ENCODE results near the gene PRPSAP1. TPM values are rescaled to one million over a fixed set of nuclear protein-coding genes. Genes with fewer than 3 reads are reported as not detected.

The PRPSAP1 gene
- total RNA-seq, result 42.5 and 46.5 TPM in 2 replicates

GRCh38 chr17:76353599-76354316 lies at the start of gene PRPSAP1:
TSS of gene PRPSAP1 (minus strand) at chr17:76353916. CDS start at chr17:76353703, 213 bp downstream.

GRCh38 chr17:76384222-76384986 lies 30.7 kb upstream of the PRPSAP1 start, which contains the start of gene SPHK1:
TSS of gene SPHK1 (plus strand) at chr17:76384609. CDS start at chr17:76385645, 1,036 bp downstream.

GRCh38 chr17:76307966-76308338 lies 45.8 kb downstream of the PRPSAP1 start, which contains the start of gene QRICH2:
TSS of gene QRICH2 (minus strand) at chr17:76308276. CDS start at chr17:76307998, 278 bp downstream.

GRCh38 chr17:76264755-76265623 lies 88.7 kb downstream of the PRPSAP1 start, which contains the start of gene UBALD2:
TSS of gene UBALD2 (plus strand) at chr17:76265348. CDS start at chr17:76265506, 158 bp downstream.

Other genes starting within 250 kb of the PRPSAP1 start
- gene FOXJ1, start 212.7 kb downstream of the PRPSAP1 start, total RNA-seq, result not detected in 2 replicates
- gene RNF157, start 113.4 kb downstream of the PRPSAP1 start, total RNA-seq, result 0.05 and 1.8 TPM in 2 replicates
- 1.2 and 2.1 TPM in 2 replicates for gene UBALD2, start 88.6 kb downstream of the PRPSAP1 start, total RNA-seq
- 4.8 and 5.1 TPM in 2 replicates for gene QRICH2, start 45.6 kb downstream of the PRPSAP1 start, total RNA-seq
- 42.5 and 101 TPM in 2 replicates for gene SPHK1, start 30.7 kb upstream of the PRPSAP1 start, total RNA-seq
- 22.6 and 46.2 TPM in 2 replicates for gene UBE2O, start 99.2 kb upstream of the PRPSAP1 start, total RNA-seq
- gene AANAT, start 113.7 kb upstream of the PRPSAP1 start, total RNA-seq, result 0.37 TPM in 1 of 2 replicates, not detected in the other
- gene RHBDF2, start 147.5 kb upstream of the PRPSAP1 start, total RNA-seq, result 9.5 and 33.7 TPM in 2 replicates
- gene CYGB, start 183.8 kb upstream of the PRPSAP1 start, total RNA-seq, result 5.9 and 7.1 TPM in 2 replicates
- 1.2 and 1.5 TPM in 2 replicates for gene PRCD, start 186.1 kb upstream of the PRPSAP1 start, total RNA-seq
- 0.55 TPM in 1 of 2 replicates, not detected in the other for gene ST6GALNAC2, start 231.9 kb upstream of the PRPSAP1 start, total RNA-seq

Data from smooth muscle cell of the umbilical artery (primary cell).